PC-3 (cell line): ENCODE results near the gene ATF7. TPM values are rescaled to one million over a fixed set of nuclear protein-coding genes. Genes with fewer than 3 reads are reported as not detected.

Experiments
- ATAC-seq: fragments of 200-7000 bp; cut with Tn5 transposase; 2 replicates; pipeline ENCODE4 v1.9.1; 2020; ENCODE audit warnings: mild to moderate bottlenecking, moderate library complexity
- BruUV-seq: library from RNA; stranded (reverse); fragments of 400-500 nt; replicated peaks from 2 replicates; lab custom pipeline; 2021; lab: Mats Ljungman, UMichigan
- CTCF ChIA-PET: fragments of 300-600 bp; sonication (Branson Sonifier 250); formaldehyde crosslinking; loops from one replicate; lab custom pipeline; 2022; ENCODE audit warnings: antibody characterized with exemption; lab: Charles Lee
- POLR2A ChIA-PET: fragments of 300-600 bp; sonication (Branson Sonifier 250); formaldehyde crosslinking; loops from one replicate; lab custom pipeline; 2022; ENCODE audit warnings: antibody characterized with exemption; ENCODE audit not compliant: unreplicated experiment; lab: Charles Lee
- DNase-seq: peaks from one replicate; pipeline ENCODE4 v3.0.0-alpha.2; 2015
- H2AFZ ChIP-seq: fragments of 300-600 bp; sonication (generic); 2 replicates; pipeline ENCODE4 v1.6.0; 2016; ENCODE audit warnings: antibody characterized with exemption, low read length
- H3F3A ChIP-seq: fragments of 300-600 bp; sonication (generic); one replicate; pipeline ENCODE4 v1.6.0; 2017; ENCODE audit warnings: antibody characterized with exemption, low read length, control low read depth, mild to moderate bottlenecking; ENCODE audit not compliant: unreplicated experiment
- H3K27ac ChIP-seq: fragments of 300-600 bp; sonication (generic); 2 replicates; pipeline ENCODE4 v1.5.1; 2016; ENCODE audit warnings: mild to moderate bottlenecking, low read length
- H3K27me3 ChIP-seq: fragments of 300-600 bp; sonication (generic); 2 replicates; pipeline ENCODE4 v1.6.1; 2016; ENCODE audit warnings: low read length, mixed read lengths
- H3K36me3 ChIP-seq: fragments of 300-600 bp; sonication (generic); 2 replicates; pipeline ENCODE4 v1.6.1; 2016; ENCODE audit warnings: low read depth, mixed run types, low read length, mixed read lengths
- H3K4me1 ChIP-seq: fragments of 300-600 bp; sonication (generic); 2 replicates; pipeline ENCODE4 v1.5.1; 2016; ENCODE audit warnings: low read length; ENCODE audit not compliant: insufficient read depth
- H3K4me2 ChIP-seq: fragments of 300-600 bp; sonication (generic); 2 replicates; pipeline ENCODE4 v1.6.0; 2016; ENCODE audit warnings: low read length
- H3K4me3 ChIP-seq: fragments of 300-600 bp; sonication (generic); 2 replicates; pipeline ENCODE4 v1.5.1; 2016; ENCODE audit warnings: mild to moderate bottlenecking, low read length, mixed read lengths
- H3K79me2 ChIP-seq: fragments of 300-600 bp; sonication (generic); 2 replicates; pipeline ENCODE4 v1.6.1; 2017; ENCODE audit warnings: low read length, mixed read lengths
- H3K9ac ChIP-seq: fragments of 300-600 bp; sonication (generic); 2 replicates; pipeline ENCODE4 v1.6.0; 2016; ENCODE audit warnings: mild to moderate bottlenecking, low read length
- H3K9me2 ChIP-seq: fragments of 300-600 bp; sonication (generic); replicated peaks from 2 replicates; pipeline ENCODE4 v1.6.1; 2016; ENCODE audit warnings: mixed run types, low read length, mixed read lengths
- H3K9me3 ChIP-seq: fragments of 300-600 bp; sonication (generic); 2 replicates; pipeline ENCODE4 v1.6.1; 2016; ENCODE audit warnings: low read length, mixed read lengths
- H4K20me1 ChIP-seq: fragments of 300-600 bp; sonication (generic); 2 replicates; pipeline ENCODE4 v1.6.1; 2016; ENCODE audit warnings: low read length, mixed read lengths
- EZH2 ChIP-seq: fragments of 300-600 bp; sonication (generic); IDR thresholded peaks from one replicate; pipeline ENCODE4 v1.6.1; 2017; ENCODE audit warnings: antibody characterized with exemption, mild to moderate bottlenecking, low read length; ENCODE audit not compliant: unreplicated experiment
- EZH2phosphoT487 ChIP-seq: fragments of 300-600 bp; sonication (generic); IDR thresholded peaks from 2 replicates; pipeline ENCODE4 v1.6.1; 2018; ENCODE audit warnings: mild to moderate bottlenecking, antibody characterized with exemption, low read length, borderline replicate concordance
- intact Hi-C: fragments of 100-400 bp; cut with micrococcal nuclease; formaldehyde crosslinking; loops from 2 replicates; pipeline ENCODE4 v1.9.0; 2023
- total RNA-seq: library from RNA; depleted of rRNA; stranded (reverse); fragments of >200 nt; gene quantifications from 2 replicates; pipeline ENCODE4 v1.2.3, GENCODE V29; 2014
- TF ChIP-seq, protein P1 (sequence below): fragments of 300-600 bp; sonication (generic); conservative IDR thresholded peaks from 2 replicates; pipeline ENCODE4 v1.5.1; 2017; ENCODE audit warnings: antibody characterized with exemption, low read depth, mild to moderate bottlenecking, low read length

Gene ATF7
- total RNA-seq, 1 experiment from 2014 or later, result 7.9 TPM

- no peaks in the 10 kb centered on the region for H3K9me2 ChIP-seq
- H2AFZ ChIP-seq, result no peak overlapping the region
- POLR2A ChIA-PET, result interaction anchor here (0.6 kb wide), 1 partner anchor 83 kb away, joined by 3 read pairs; no protein-coding TSS in a partner anchor
- H3K27me3 ChIP-seq, result no peaks in the 10 kb centered on the region
- peaks cover 4% of the 10 kb centered on the region for H3F3A ChIP-seq
- TF ChIP-seq EZH2phosphoT487 (no peak), EZH2 (no peak)
- TF ChIP-seq, protein P1, sequence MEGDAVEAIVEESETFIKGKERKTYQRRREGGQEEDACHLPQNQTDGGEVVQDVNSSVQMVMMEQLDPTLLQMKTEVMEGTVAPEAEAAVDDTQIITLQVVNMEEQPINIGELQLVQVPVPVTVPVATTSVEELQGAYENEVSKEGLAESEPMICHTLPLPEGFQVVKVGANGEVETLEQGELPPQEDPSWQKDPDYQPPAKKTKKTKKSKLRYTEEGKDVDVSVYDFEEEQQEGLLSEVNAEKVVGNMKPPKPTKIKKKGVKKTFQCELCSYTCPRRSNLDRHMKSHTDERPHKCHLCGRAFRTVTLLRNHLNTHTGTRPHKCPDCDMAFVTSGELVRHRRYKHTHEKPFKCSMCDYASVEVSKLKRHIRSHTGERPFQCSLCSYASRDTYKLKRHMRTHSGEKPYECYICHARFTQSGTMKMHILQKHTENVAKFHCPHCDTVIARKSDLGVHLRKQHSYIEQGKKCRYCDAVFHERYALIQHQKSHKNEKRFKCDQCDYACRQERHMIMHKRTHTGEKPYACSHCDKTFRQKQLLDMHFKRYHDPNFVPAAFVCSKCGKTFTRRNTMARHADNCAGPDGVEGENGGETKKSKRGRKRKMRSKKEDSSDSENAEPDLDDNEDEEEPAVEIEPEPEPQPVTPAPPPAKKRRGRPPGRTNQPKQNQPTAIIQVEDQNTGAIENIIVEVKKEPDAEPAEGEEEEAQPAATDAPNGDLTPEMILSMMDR, result no peak
- peaks cover 87% of the 10 kb centered on the region for H3K79me2 ChIP-seq
- no peak overlapping the region for H3K4me3 ChIP-seq
- H3K27ac ChIP-seq, result no peak overlapping the region
- no TSS peak for BruUV-seq
- peaks cover 87% of the 10 kb centered on the region for H4K20me1 ChIP-seq
- H3K4me2 ChIP-seq, result no peak overlapping the region
- intact Hi-C loops, result no loop called here
- no peaks in the 10 kb centered on the region for H3K4me1 ChIP-seq
- no peak for DNase-seq
- H3K9me3 ChIP-seq, result no peaks in the 10 kb centered on the region
- H3K36me3 ChIP-seq, result peaks cover 99% of the 10 kb centered on the region
- CTCF ChIA-PET, result no interaction called here
- no peak overlapping the region for H3K9ac ChIP-seq
- ATAC-seq, result no peak
Measured at GRCh38 chr12:53463802-53464560, 162.2 kb downstream of the ATF7 start.

DNA sequence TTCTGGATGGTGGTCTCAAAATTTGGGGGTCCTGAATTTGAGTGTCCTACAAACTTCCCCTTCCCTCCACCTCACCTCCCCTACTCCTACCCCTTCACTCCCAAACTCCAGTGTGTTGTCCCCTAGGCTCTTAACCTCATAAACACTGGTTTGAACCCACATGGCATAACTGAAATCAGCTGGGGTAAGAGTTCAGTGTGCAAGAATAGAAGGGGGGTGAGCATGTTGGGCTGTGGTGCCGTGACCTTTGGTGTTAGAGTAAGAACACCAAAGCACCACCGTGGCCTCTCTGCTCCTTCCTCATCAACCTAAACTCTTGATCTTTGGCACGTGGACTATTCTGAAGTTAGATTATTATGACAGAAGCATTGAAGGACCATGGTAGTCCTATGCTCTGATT is 163.2 kb downstream of the ATF7 start:
- H3K27me3 ChIP-seq, result no peaks in the 10 kb centered on the region
- no peaks in the 10 kb centered on the region for H3K9me3 ChIP-seq
- H3K9me2 ChIP-seq, result no peaks in the 10 kb centered on the region
- TF ChIP-seq EZH2 (no peak), EZH2phosphoT487 (no peak)
- TF ChIP-seq, protein P1, result no peak
- ChIA-PET POLR2A (no interaction called here), CTCF (no interaction called here)
- peaks cover 4% of the 10 kb centered on the region for H3F3A ChIP-seq
- intact Hi-C loops, result no loop called here
- BruUV-seq, result no TSS peak
- ATAC-seq (no peak), DNase-seq (no peak)
- peaks cover 94% of the 10 kb centered on the region for H3K36me3 ChIP-seq
- H3K4me1 ChIP-seq, result no peaks in the 10 kb centered on the region
- no peak overlapping the region for H3K4me2 ChIP-seq
- no peak overlapping the region for H2AFZ ChIP-seq
- H3K4me3 ChIP-seq, result no peak overlapping the region
- no peak overlapping the region for H3K9ac ChIP-seq
- H3K27ac ChIP-seq, result no peak overlapping the region
- H4K20me1 ChIP-seq, result peaks cover 83% of the 10 kb centered on the region
- peaks cover 85% of the 10 kb centered on the region for H3K79me2 ChIP-seq

- Histone ChIP-seq H3K9ac (no peak overlapping the region), H3K9me3 (no peaks in the 10 kb centered on the region), H3K79me2 (peaks cover 90% of the 10 kb centered on the region), H3K9me2 (no peaks in the 10 kb centered on the region), H3K27ac (no peak overlapping the region), H2AFZ (no peak overlapping the region), H3K4me2 (no peak overlapping the region), H3F3A (no peaks in the 10 kb centered on the region), H4K20me1 (peaks cover 77% of the 10 kb centered on the region), H3K36me3 (peaks cover 94% of the 10 kb centered on the region), H3K4me1 (no peaks in the 10 kb centered on the region), H3K27me3 (no peaks in the 10 kb centered on the region), H3K4me3 (no peak overlapping the region)
- ATAC-seq (no peak), DNase-seq (no peak)
- ChIA-PET CTCF (no interaction called here), POLR2A (no interaction called here)
- no TSS peak for BruUV-seq
- no peak for TF ChIP-seq EZH2phosphoT487
- no peak for TF ChIP-seq EZH2
- TF ChIP-seq, protein P1, result no peak
- intact Hi-C loops, result no loop called here
Measured at GRCh38 chr12:53461591-53461990, 164.6 kb downstream of the ATF7 start.
